Cerebellar cortex (tissue), 1 donor: ENCODE results near the gene MT1G.
"Not testable (repeated sequence)": the region's sequence is repeated elsewhere in the genome, so short reads cannot be mapped to it uniquely, and the experiment has no call there.

Experiments
- DNase-seq: peaks from one replicate; pipeline ENCODE4 v3.0.0-alpha.2; 2015; ENCODE audit warnings: low spot score

MT1G gene

GRCh38 chr16:56684926-56685590, 17.2 kb upstream of the MT1G start:
- DNase-seq = peak; percentile 72

GRCh38 chr16:56684256-56684925, 16.5 kb upstream of the MT1G start:
- peak; percentile 14 for DNase-seq

- DNase-seq = peak; percentile 16
Measured at GRCh38 chr16:56683424-56684172, 15.7 kb upstream of the MT1G start.

GRCh38 chr16:56682703-56683397, 15.0 kb upstream of the MT1G start:
- DNase-seq = peak; percentile 59

GRCh38 chr16:56681939-56682702, 14.3 kb upstream of the MT1G start, which contains the start of gene MT1X:
Gene MT1X (plus strand): TSS chr16:56682470. CDS start chr16:56682541, 71 bp downstream.
- peak; percentile 94 for DNase-seq

- no peak for DNase-seq
Measured at GRCh38 chr16:56679818-56680217, 12.0 kb upstream of the MT1G start.

GRCh38 chr16:56679078-56679730, 11.3 kb upstream of the MT1G start:
- DNase-seq = no peak

GRCh38 chr16:56677474-56677873, 9.6 kb upstream of the MT1G start:
- DNase-seq = no peak

- no peak for DNase-seq
Measured at GRCh38 chr16:56675685-56676210, 7.9 kb upstream of the MT1G start.

- not testable (repeated sequence) for DNase-seq
Measured at GRCh38 chr16:56674570-56674969, 6.7 kb upstream of the MT1G start.

GRCh38 chr16:56673921-56674320, 6.1 kb upstream of the MT1G start:
- peak; percentile 60 for DNase-seq

GRCh38 chr16:56672761-56673536, 5.1 kb upstream of the MT1G start:
- no peak for DNase-seq

GRCh38 chr16:56672171-56672570, 4.3 kb upstream of the MT1G start:
- DNase-seq = not testable (repeated sequence)

GRCh38 chr16:56671691-56672090, 3.8 kb upstream of the MT1G start:
- DNase-seq = not testable (repeated sequence)

GRCh38 chr16:56670620-56670934, 2.7 kb upstream of the MT1G start:
- no peak for DNase-seq

GRCh38 chr16:56669840-56670619, 2.2 kb upstream of the MT1G start:
- DNase-seq = no peak

- DNase-seq = no peak
Measured at GRCh38 chr16:56669005-56669839, 1.4 kb upstream of the MT1G start, which contains the start of gene MT1H. Gene MT1H (plus strand): TSS chr16:56669814. CDS start chr16:56669885, 71 bp downstream.
